ENCODE results near the gene NXPE3.
A peak's percentile ranks its signal among the peaks of the same experiment; 100 is the strongest.

The NXPE3 gene

DNA sequence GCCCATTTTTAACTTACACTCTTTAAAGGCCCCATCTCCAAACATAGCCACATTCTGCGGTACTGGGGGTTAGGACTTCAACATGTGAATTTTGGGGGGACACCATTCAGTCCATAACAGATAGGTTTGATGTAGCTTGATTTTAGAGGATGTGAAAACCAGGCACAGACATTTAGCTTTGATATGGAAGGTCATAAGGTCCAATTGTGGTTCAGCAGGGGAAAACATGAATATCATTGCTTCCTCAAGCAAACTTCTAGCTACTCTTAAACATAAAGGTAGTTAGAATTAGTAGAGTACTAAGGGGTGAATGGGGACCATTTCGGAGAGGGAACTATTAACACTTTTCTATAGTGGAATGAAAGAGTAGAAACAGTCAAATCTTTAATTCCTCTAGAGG lies 56.7 kb downstream of the NXPE3 start:
- no peak for TF ChIP-seq CTCF (conservative IDR thresholded peaks at IDR 0.05)
- peak overlapping the region; percentile 57 for H3K27ac ChIP-seq

- TF ChIP-seq CTCF (conservative IDR thresholded peaks at IDR 0.05): no peak
- peak overlapping the region; percentile 57 for H3K27ac ChIP-seq
Measured at GRCh38 chr3:101836160-101836559, 57.1 kb downstream of the NXPE3 start.

- H3K27ac ChIP-seq: peak overlapping the region; percentile 57
- TF ChIP-seq CTCF (conservative IDR thresholded peaks at IDR 0.05): no peak
Measured at GRCh38 chr3:101836652-101837598, 57.9 kb downstream of the NXPE3 start.

GRCh38 chr3:101838691-101839090 lies 59.7 kb downstream of the NXPE3 start:
- H3K27ac ChIP-seq: no peak overlapping the region
- TF ChIP-seq CTCF (conservative IDR thresholded peaks at IDR 0.05): no peak

- H3K27ac ChIP-seq: no peak overlapping the region
- no peak for TF ChIP-seq CTCF (conservative IDR thresholded peaks at IDR 0.05)
Measured at GRCh38 chr3:101840066-101840465, 61.1 kb downstream of the NXPE3 start.

- H3K27ac ChIP-seq: no peak overlapping the region
- no peak for TF ChIP-seq CTCF (conservative IDR thresholded peaks at IDR 0.05)
Measured at GRCh38 chr3:101842245-101842934, 63.4 kb downstream of the NXPE3 start.

DNA sequence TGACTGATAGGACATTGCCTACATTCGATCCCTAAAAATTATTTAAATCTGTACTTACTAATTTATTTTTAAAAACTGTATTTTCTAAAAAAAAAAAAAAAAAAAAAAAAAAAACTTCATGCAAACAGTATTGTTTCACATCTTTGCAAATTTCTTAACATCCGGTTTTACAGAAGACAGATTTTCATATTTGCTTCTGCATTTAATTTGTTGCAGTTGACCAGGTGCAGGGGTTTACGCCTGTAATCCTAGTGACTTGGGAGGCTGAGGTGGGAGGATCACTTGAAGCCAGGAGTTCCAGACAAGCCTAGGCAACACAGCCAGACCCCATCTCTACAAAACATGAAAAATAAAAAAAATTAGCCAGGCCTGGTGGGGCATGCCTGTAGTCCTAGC lies 63.9 kb downstream of the NXPE3 start:
- H3K27ac ChIP-seq: no peak overlapping the region
- no peak for TF ChIP-seq CTCF (conservative IDR thresholded peaks at IDR 0.05)
